ENCODE measurements around the gene HAUS5.
A peak's percentile ranks its signal among the peaks of the same experiment; 100 is the strongest.

Gene HAUS5

DNA sequence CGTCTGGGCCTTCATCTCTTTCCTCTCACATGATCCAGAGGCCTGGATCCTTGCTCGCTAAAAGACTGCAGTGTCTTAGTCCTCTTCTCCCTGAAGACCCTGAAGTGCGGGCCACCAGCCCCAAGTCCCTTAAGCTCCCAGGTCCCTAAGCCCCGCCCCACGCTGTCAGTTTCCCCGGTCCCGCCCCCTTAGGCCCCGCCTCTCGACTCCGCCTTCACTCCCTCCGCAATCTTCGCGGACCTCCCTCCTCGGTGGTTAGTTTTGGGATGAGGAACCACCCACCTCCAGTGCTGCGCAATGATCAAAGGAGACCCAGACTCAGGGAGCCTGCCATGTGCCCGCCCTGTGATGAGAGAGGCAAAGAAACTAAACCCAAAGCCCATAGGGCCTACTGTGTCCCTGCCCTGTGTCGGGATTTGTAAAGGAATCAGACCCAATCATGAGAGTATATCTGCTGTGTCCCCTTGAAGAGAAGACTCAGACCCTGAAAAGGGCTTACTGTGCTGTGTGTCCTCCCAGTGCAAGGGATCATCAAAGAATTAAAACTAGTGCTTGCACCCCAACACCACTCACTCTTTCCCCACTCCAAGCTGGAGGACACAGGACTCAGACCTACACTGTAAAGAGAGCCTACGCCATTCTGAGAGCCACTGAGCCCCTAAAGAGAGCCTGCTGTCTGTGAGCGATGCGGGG is 32.6 kb downstream of the HAUS5 start:
- H3K27me3 ChIP-seq (ENCODE audit: insufficient read depth, low read length, poor library complexity, severe bottlenecking): no peaks in the 10 kb centered on the region
- H3F3A ChIP-seq (ENCODE audit: low read depth): 0 out of 2 replicates have a peak, but pooled peaks cover 2% of the 10 kb centered on the region
- peak overlapping the region; percentile 76 for H3K4me3 ChIP-seq (ENCODE audit: low read length, poor library complexity, severe bottlenecking)
- peak overlapping the region; percentile 99 for H2AFZ ChIP-seq (ENCODE audit: low read length)
- peak overlapping the region; percentile 18 for H3K9ac ChIP-seq (ENCODE audit: low read depth, low read length, poor library complexity, severe bottlenecking)
- H3K9me3 ChIP-seq (ENCODE audit: insufficient read depth, low read depth, low read length): no peaks in the 10 kb centered on the region
- H3K4me2 ChIP-seq (ENCODE audit: low read depth, low read length, poor library complexity, severe bottlenecking): peak overlapping the region; percentile 92
- H3K36me3 ChIP-seq (ENCODE audit: insufficient read depth, low read length): no peaks in the 10 kb centered on the region
- H3K79me2 ChIP-seq (ENCODE audit: insufficient read depth, low read length): peaks cover 20% of the 10 kb centered on the region
- H3K4me1 ChIP-seq (ENCODE audit: insufficient read depth, low read length, poor library complexity, severe bottlenecking): peaks cover 36% of the 10 kb centered on the region
- TF ChIP-seq, protein P1, sequence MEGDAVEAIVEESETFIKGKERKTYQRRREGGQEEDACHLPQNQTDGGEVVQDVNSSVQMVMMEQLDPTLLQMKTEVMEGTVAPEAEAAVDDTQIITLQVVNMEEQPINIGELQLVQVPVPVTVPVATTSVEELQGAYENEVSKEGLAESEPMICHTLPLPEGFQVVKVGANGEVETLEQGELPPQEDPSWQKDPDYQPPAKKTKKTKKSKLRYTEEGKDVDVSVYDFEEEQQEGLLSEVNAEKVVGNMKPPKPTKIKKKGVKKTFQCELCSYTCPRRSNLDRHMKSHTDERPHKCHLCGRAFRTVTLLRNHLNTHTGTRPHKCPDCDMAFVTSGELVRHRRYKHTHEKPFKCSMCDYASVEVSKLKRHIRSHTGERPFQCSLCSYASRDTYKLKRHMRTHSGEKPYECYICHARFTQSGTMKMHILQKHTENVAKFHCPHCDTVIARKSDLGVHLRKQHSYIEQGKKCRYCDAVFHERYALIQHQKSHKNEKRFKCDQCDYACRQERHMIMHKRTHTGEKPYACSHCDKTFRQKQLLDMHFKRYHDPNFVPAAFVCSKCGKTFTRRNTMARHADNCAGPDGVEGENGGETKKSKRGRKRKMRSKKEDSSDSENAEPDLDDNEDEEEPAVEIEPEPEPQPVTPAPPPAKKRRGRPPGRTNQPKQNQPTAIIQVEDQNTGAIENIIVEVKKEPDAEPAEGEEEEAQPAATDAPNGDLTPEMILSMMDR (conservative IDR thresholded peaks at IDR 0.05; ENCODE audit: low read length): no peak
- TF ChIP-seq EZH2phosphoT487 (IDR thresholded peaks at IDR 0.05; ENCODE audit: borderline replicate concordance): no peak
- peaks cover 14% of the 10 kb centered on the region for H4K20me1 ChIP-seq (ENCODE audit: insufficient read depth, low read length, poor library complexity, severe bottlenecking)
- H3K9me2 ChIP-seq (replicated peaks; ENCODE audit: low read depth, low read length): no peaks in the 10 kb centered on the region

DNA sequence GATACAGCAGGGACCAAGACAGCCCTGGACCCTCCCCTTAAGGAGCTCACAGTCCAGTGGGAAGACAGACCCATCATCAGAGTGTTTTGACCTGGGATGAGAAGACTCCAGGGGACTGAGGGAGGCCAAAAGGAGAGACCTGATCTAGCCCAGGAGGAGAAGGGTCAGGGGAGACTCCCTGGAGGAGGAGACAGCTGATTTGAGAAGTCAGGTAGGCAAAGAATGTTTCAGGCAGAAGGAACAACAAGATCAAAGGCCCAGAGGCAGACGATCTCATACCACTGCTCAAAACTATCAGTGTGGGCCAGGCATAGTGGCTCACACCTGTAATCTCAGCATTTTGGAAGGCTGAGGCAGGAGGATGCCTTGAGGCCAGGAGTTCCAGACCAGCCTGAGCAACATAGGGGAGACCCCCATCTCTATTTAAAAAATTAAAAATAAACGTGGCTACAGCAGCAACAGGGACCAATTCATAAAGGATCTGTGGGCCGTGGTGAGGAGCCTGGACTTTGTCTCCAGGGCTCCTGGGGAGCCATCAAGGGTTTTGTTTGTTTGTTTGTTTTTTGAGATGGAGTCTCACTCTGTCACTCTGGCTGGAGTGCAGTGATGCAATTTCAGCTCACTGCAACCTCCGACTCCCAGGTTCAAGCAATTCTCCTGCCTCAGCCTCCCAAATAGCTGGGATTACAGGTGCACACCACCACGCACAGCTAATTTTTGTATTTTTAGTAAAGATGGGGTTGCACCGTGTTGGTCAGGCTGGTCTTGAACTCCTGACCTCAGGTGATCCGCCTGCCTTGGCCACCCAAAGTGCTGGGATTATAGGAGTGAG is 33.4 kb downstream of the HAUS5 start:
- H3K4me2 ChIP-seq (ENCODE audit: low read depth, low read length, poor library complexity, severe bottlenecking): no peak overlapping the region
- no peak for TF ChIP-seq EZH2phosphoT487 (IDR thresholded peaks at IDR 0.05; ENCODE audit: borderline replicate concordance)
- TF ChIP-seq, protein P1 (conservative IDR thresholded peaks at IDR 0.05; ENCODE audit: low read length): no peak
- H3K4me1 ChIP-seq (ENCODE audit: insufficient read depth, low read length, poor library complexity, severe bottlenecking): peaks cover 44% of the 10 kb centered on the region

DNA sequence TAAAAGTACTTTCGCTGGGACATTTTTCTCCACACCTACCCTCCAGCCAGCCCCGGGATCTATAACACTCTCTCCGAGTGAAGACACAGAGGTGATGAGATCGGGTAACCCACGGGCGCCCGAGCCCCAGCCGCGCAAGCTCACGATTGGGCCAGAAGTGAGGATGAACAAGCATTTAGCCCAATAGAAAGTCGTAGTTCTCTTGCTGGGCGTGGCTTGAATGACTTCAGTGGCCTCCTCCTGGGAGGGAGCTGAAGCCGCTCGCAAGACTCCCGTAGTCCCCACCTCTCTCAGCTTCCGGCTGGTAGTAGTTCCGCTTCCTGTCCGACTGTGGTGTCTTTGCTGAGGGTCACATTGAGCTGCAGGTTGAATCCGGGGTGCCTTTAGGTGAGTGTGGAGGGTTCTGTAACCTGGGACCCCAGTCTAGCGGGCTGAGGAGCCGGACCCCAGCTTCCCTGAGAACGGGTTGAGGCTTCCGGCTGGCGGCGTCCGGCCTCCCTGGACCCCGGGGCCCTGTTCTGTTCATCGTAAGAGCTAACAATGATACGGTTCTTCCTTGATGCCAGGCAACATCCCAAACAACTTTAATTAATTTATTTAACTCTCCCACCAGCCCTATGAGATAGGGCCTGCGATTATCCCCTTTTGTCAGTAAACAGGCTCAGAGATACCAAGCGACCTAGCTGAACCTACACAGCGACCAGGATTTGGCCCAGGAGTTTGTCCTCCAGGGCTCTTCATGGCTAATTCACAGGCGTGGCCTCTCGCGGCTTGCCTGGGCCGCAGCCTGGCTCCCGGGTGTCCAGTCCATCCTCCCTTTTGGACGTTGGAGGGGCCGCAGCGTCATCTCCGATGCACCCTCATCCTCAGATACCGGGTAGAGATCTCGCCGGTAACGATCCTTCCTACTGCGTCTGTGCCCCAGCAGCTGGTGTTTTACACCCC is 35.8 kb downstream of the HAUS5 start, which contains the start of gene COX6B1:
COX6B1 (plus strand) TSS at position 307 of the 945 bp plus-strand sequence. CDS start 2,921 bp downstream, outside the sequence.
- H3K4me1 ChIP-seq (ENCODE audit: insufficient read depth, low read length, poor library complexity, severe bottlenecking): peaks cover 42% of the 10 kb centered on the region
- no peaks in the 10 kb centered on the region for H3K27me3 ChIP-seq (ENCODE audit: insufficient read depth, low read length, poor library complexity, severe bottlenecking)
- 0 out of 2 replicates have a peak, but pooled peaks cover 2% of the 10 kb centered on the region for H3F3A ChIP-seq (ENCODE audit: low read depth)
- peak within 1 kb of the TSS; percentile 91 for H3K9ac ChIP-seq (ENCODE audit: low read depth, low read length, poor library complexity, severe bottlenecking)
- no peaks in the 10 kb centered on the region for H3K9me3 ChIP-seq (ENCODE audit: insufficient read depth, low read depth, low read length)
- peak within 1 kb of the TSS; percentile 72 for H2AFZ ChIP-seq (ENCODE audit: low read length)
- H3K9me2 ChIP-seq (replicated peaks; ENCODE audit: low read depth, low read length): no peaks in the 10 kb centered on the region
- H3K79me2 ChIP-seq (ENCODE audit: insufficient read depth, low read length): peaks cover 36% of the 10 kb centered on the region
- peaks cover 14% of the 10 kb centered on the region for H4K20me1 ChIP-seq (ENCODE audit: insufficient read depth, low read length, poor library complexity, severe bottlenecking)
- H3K4me3 ChIP-seq (ENCODE audit: low read length, poor library complexity, severe bottlenecking): peak within 1 kb of the TSS; percentile 94
- TF ChIP-seq EZH2phosphoT487 (IDR thresholded peaks at IDR 0.05; ENCODE audit: borderline replicate concordance): no peak
- TF ChIP-seq, protein P1 (conservative IDR thresholded peaks at IDR 0.05; ENCODE audit: low read length): no peak
- peak within 1 kb of the TSS; percentile 96 for H3K4me2 ChIP-seq (ENCODE audit: low read depth, low read length, poor library complexity, severe bottlenecking)
- no peaks in the 10 kb centered on the region for H3K36me3 ChIP-seq (ENCODE audit: insufficient read depth, low read length)

More for the DNA sequence above, 33.4 kb downstream of the HAUS5 start:
- 0 out of 2 replicates have a peak, but pooled peaks cover 2% of the 10 kb centered on the region for H3F3A ChIP-seq (ENCODE audit: low read depth)
- peaks cover 27% of the 10 kb centered on the region for H3K79me2 ChIP-seq (ENCODE audit: insufficient read depth, low read length)
- H3K4me3 ChIP-seq (ENCODE audit: low read length, poor library complexity, severe bottlenecking): no peak overlapping the region
- no peaks in the 10 kb centered on the region for H3K36me3 ChIP-seq (ENCODE audit: insufficient read depth, low read length)
- no peak overlapping the region for H3K9ac ChIP-seq (ENCODE audit: low read depth, low read length, poor library complexity, severe bottlenecking)
- peaks cover 14% of the 10 kb centered on the region for H4K20me1 ChIP-seq (ENCODE audit: insufficient read depth, low read length, poor library complexity, severe bottlenecking)
- no peaks in the 10 kb centered on the region for H3K9me3 ChIP-seq (ENCODE audit: insufficient read depth, low read depth, low read length)
- no peaks in the 10 kb centered on the region for H3K9me2 ChIP-seq (replicated peaks; ENCODE audit: low read depth, low read length)
- no peak overlapping the region; the same call in 1 of the 2 replicates for H2AFZ ChIP-seq (ENCODE audit: low read length)
- no peaks in the 10 kb centered on the region for H3K27me3 ChIP-seq (ENCODE audit: insufficient read depth, low read length, poor library complexity, severe bottlenecking)

Measured in Loucy (cell line).